GM20431 (cell line): Measurements from ENCODE around the gene PSPN.
"Not testable (repeated sequence)": the region's sequence is repeated elsewhere in the genome, so short reads cannot be mapped to it uniquely, and the experiment has no call there.

Source experiments
- in situ Hi-C: fragments of 300-500 bp; cut with MseI, MboI; formaldehyde crosslinking; loops from one replicate; pipeline ENCODE4 v1.15.0; 2020; ENCODE audit warnings: low sequenced_read_pairs; ENCODE audit not compliant: unreplicated experiment

Gene PSPN

GRCh38 chr19:6374161-6374709, 1.5 kb downstream of the PSPN start:
- in situ Hi-C loops = no loop called here

GRCh38 chr19:6373813-6374108, 2.0 kb downstream of the PSPN start:
- in situ Hi-C loops = no loop called here

- in situ Hi-C loops = no loop called here
These were observed 2.5 kb downstream of the PSPN start for GRCh38 chr19:6373096-6373812.

GRCh38 chr19:6372594-6373095, 3.1 kb downstream of the PSPN start, which contains the start of gene ALKBH7:
Gene ALKBH7 (plus strand): TSS chr19:6372794. CDS start chr19:6372821, 27 bp downstream.
- in situ Hi-C loops = no loop called here

DNA sequence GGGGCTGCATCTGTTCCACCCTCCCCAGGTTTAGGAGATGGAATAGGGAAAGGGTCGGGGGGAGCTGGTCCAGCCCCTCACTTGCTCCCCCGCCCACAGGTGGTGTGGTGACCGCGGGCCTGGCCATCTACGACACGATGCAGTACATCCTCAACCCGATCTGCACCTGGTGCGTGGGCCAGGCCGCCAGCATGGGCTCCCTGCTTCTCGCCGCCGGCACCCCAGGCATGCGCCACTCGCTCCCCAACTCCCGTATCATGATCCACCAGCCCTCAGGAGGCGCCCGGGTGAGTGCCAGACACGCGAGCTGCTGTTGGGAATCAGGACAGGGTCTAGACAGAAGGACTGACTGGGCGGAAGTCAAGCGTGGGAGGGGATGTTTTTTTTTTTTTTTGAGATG, 11.4 kb downstream of the PSPN start:
- in situ Hi-C loops = no loop called here

- in situ Hi-C loops = no loop called here
These were observed 13.4 kb downstream of the PSPN start for GRCh38 chr19:6362351-6362801.

DNA sequence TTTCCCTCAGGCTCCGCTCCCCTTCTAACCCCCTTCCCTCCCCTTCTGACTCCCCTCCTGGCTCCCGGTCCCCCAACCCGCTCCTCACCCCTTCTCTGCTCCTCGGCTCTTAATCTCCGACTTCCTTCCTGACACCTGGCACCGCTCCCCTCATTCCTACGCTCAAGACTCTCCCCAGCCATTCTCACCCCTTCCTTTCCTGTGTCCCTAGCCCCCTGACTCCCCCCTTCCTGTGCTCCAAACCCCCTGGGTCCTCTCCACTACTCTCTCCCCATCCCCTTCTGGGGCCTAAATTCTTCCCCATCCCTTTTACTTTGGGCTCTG, 13.7 kb downstream of the PSPN start:
- in situ Hi-C loops = no loop called here

- in situ Hi-C loops = not testable (repeated sequence)
These were observed 14.9 kb downstream of the PSPN start for GRCh38 chr19:6360857-6361216.

GRCh38 chr19:6360445-6360844, 15.3 kb downstream of the PSPN start:
- in situ Hi-C loops = not testable (repeated sequence)

- in situ Hi-C loops = no loop called here
These were observed 16.0 kb downstream of the PSPN start for GRCh38 chr19:6359568-6360341.

- in situ Hi-C loops = no loop called here
These were observed 17.7 kb downstream of the PSPN start for GRCh38 chr19:6358003-6358402.

DNA sequence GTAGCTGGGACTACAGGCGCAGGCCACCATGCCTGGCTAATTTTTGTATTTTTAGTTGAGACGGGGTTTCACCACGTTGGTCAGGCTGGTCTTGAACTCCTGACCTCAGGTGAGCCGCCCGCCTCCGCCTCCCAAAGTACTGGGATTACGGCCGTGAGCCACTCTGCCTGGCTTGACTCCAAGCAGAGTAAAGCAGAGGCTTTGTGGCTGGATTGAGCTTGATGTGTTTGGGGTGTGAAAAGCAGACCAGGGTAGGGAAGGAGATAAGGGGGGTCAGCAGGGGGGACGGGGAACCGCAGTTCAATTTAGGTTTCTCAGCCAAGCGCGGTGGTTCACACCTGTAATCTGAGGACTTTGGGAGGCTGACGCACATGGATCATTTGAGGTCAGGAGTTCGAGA, 18.6 kb downstream of the PSPN start:
- in situ Hi-C loops = no loop called here

DNA sequence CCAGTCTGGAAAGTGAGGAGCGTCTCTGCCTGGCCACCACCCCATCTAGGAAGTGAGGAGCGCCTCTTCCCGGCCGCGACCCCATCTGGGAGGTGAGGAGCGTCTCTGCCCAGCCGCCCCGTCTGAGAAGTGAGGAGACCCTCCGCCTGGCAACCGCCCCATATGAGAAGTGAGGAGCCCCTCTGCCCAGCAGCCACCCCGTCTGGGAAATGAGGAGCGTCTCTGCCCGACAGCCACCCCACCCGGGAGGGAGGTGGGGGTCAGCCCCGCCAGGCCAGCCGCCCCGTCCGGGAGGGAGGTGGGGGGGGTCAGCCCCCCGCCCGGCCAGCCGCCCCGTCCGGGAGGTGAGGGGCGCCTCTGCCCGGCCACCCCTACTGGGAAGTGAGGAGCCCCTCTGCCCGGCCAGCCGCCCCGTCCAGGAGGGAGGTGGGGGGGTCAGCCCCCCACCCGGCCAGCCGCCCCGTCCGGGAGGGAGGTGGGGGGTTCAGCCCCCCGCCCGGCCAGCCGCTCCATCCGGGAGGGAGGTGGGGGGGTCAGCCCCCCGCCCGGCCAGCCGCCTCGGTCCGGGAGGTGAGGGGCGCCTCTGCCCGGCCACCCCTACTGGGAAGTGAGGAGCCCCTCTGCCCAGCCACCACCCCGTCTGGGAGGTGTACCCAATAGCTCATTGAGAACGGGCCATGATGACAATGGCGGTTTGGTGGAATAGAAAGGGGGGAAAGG, 20.3 kb downstream of the PSPN start:
- in situ Hi-C loops = not testable (repeated sequence)

DNA sequence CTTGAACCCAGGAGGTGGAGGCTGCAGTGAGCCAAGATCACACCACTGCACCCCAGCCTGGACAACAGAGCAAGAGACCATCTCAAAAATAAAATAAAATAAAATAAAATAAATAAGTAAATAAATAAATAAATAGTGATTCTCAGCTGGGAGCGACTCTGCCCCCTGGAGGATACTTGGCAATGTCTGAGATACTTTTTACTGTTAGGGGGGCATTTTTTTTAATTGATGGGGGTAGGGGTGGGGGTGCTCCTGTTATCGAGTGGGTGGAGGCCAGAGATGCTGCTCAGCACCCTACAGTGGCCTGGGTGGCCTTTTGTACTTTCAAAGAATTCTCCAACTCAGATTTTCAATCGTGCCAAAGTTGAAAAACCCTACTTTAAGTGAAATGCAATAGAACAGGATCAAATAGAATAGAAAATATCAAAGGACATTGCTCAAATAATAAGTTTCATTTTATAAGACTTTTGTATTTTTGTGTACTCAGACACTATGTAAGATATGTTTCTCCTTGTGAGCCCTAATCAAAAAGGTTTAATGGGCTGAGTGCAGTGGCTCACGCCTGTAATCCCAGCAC, 21.5 kb downstream of the PSPN start:
- in situ Hi-C loops = no loop called here

GRCh38 chr19:6352381-6353165, 23.2 kb downstream of the PSPN start:
- in situ Hi-C loops = no loop called here

DNA sequence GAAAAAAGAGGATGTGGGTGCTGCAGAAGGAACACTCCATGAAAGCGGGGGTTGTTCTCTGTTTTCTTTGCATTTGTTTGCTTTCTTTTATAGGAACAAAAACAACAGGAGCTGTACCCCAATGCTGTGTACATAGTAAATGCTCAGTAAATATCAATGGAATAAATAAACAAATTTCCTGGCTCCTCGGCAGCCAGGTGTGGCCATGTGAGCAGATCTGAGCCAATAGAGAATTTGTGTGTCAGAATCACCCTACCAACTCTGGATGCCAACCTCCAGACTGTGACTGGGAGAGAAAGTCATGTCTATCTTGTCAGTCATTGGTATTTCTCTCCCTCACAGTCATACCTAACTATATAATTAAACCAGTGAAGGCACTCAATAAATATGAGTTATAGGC, 25.0 kb downstream of the PSPN start:
- in situ Hi-C loops = no loop called here

- in situ Hi-C loops = not testable (repeated sequence)
These were observed 26.5 kb downstream of the PSPN start for GRCh38 chr19:6349271-6349670.

DNA sequence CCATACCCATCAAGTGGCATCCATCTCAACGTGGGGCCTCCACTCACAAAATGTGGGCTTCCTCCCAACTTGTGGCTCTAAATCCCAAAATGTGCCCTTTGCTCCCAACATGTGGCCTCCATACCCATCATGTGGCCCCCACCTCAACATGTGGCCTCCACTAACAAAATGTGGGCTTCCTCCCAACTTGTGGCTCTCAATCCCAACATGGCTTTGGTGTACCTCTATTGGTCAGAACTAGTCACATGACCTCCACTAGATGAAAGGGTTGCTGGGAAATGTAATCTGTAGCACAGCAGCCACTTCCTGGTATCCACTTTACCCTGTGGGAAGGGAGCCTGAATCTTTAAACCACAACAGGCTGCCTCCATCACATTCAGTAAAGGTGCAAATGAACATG, 32.3 kb downstream of the PSPN start:
- in situ Hi-C loops = no loop called here

DNA sequence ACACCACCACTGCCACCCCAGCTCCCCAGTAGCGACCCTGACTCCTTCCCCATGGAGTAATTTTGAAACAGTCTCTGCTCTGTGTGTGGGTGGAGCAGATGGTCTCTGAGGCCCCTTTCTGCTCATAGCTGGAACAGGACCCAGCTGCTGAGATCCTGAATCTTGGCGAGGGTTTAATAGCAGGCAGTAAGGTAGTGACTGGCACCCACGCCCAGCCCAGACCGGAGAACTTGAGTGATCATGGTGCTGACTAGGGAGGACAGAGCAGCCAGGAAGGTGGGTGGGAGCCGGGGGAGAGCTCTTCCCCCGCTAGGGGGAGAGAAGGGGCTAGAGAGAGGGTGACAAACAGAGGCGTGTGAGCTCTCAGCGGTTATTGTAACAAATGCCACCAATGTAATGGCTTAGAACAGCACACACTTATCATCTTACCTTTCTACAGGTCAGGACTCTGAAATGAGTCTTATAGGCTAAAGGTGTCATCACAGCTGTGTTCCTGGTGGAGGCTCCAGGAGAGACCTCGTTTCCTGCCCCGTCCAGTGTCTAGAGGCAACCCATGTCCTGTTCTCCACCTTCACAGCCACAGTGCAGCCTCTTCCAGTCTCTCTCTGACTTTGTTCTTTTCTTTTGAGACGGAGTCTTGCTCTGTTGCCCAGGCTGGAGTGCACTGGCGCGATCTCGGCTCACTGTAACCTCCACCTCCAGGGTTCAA, 35.1 kb downstream of the PSPN start:
- in situ Hi-C loops = no loop called here
